OCI-LY7 (cell line): ENCODE data around the gene CRIP2.
A peak's percentile ranks its signal among the peaks of the same experiment; 100 is the strongest.

ENCODE experiments used
- CTCF ChIP-seq: fragments of 200-600 bp; sonication (generic); conservative IDR thresholded peaks from 2 replicates; pipeline ENCODE4 v1.5.1; 2014; ENCODE audit warnings: mild to moderate bottlenecking, antibody characterized with exemption, low read length, moderate library complexity, mixed read lengths
- EZH2phosphoT487 ChIP-seq: fragments of 200-600 bp; sonication (generic); IDR thresholded peaks from 2 replicates; pipeline ENCODE4 v1.6.1; 2018; ENCODE audit warnings: low read depth, borderline replicate concordance, mild to moderate bottlenecking, mixed run types, antibody characterized with exemption, low read length, moderate library complexity, mixed read lengths

GRCh38 chr14:105485739-105486162 is 11.1 kb downstream of the CRIP2 start:
- TF ChIP-seq CTCF: peak; percentile 41; the same call in 1 of the 2 replicates
- TF ChIP-seq EZH2phosphoT487: peak; percentile 82; the same call in 1 of the 2 replicates
